ENCODE measurements around the gene ICA1.

- TF ChIP-seq CTCF (IDR thresholded peaks at IDR 0.05; ENCODE audit: low read depth, low read length, missing input control) (no peak), REST (IDR thresholded peaks at IDR 0.05) (no peak), MAX (IDR thresholded peaks at IDR 0.05) (no peak), RAD21 (IDR thresholded peaks at IDR 0.05) (no peak), HNF4G (IDR thresholded peaks at IDR 0.05) (no peak), TAF1 (conservative IDR thresholded peaks at IDR 0.05) (no peak), YY1 (IDR thresholded peaks at IDR 0.05) (no peak), FOXA1 (IDR thresholded peaks at IDR 0.05) (no peak), GABPA (IDR thresholded peaks at IDR 0.05 in 1 of 2, conservative IDR thresholded peaks at IDR 0.05 in 1 of 2) (no peak), EGR1 (IDR thresholded peaks at IDR 0.05; ENCODE audit: low read depth in 2 of 2) (no peak), JUND (IDR thresholded peaks at IDR 0.05) (no peak), RXRA (IDR thresholded peaks at IDR 0.05) (no peak), SP1 (IDR thresholded peaks at IDR 0.05) (no peak), ATF3 (IDR thresholded peaks at IDR 0.05) (no peak)
Measured at GRCh38 chr7:8111282-8111960, 150.5 kb downstream of the ICA1 start.
